GM21447 (cell line): ENCODE results near the gene LBHD1.
A peak's percentile ranks its signal among the peaks of the same experiment; 100 is the strongest.
"Not testable (repeated sequence)": the region's sequence is repeated elsewhere in the genome, so short reads cannot be mapped to it uniquely, and the experiment has no call there.

ENCODE experiments used
- ATAC-seq: cut with Tn5 transposase; IDR thresholded peaks from one replicate; pipeline ENCODE4 v1.9.1; 2021; ENCODE audit not compliant: unreplicated experiment

LBHD1 gene

DNA sequence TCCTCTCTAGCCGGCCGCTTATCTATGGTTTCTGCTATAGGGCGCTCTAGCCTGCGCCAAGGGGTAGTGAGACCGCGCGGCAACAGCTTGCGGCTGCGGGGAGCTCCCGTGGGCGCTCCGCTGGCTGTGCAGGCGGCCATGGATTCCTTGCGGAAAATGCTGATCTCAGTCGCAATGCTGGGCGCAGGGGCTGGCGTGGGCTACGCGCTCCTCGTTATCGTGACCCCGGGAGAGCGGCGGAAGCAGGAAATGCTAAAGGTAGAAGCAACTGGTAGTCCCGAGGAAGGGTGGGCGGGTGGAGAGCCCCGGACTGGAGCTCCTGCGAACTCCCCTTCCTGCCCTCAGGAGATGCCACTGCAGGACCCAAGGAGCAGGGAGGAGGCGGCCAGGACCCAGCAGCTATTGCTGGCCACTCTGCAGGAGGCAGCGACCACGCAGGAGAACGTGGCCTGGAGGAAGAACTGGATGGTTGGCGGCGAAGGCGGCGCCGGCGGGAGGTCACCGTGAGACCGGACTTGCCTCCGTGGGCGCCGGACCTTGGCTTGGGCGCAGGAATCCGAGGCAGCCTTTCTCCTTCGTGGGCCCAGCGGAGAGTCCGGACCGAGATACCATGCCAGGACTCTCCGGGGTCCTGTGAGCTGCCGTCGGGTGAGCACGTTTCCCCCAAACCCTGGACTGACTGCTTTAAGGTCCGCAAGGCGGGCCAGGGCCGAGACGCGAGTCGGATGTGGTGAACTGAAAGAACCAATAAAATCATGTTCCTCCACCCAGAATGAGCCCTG is at the start of gene LBHD1, which contains the start of gene UQCC3:
TSS of gene LBHD1 (minus strand) at position 660 of the 782 bp plus-strand sequence. CDS start 2,236 bp downstream, outside the sequence.
TSS of gene UQCC3 (plus strand) at position 66 of the 782 bp plus-strand sequence. CDS start at position 139, 73 bp downstream.
- peak; percentile 55 for ATAC-seq

DNA sequence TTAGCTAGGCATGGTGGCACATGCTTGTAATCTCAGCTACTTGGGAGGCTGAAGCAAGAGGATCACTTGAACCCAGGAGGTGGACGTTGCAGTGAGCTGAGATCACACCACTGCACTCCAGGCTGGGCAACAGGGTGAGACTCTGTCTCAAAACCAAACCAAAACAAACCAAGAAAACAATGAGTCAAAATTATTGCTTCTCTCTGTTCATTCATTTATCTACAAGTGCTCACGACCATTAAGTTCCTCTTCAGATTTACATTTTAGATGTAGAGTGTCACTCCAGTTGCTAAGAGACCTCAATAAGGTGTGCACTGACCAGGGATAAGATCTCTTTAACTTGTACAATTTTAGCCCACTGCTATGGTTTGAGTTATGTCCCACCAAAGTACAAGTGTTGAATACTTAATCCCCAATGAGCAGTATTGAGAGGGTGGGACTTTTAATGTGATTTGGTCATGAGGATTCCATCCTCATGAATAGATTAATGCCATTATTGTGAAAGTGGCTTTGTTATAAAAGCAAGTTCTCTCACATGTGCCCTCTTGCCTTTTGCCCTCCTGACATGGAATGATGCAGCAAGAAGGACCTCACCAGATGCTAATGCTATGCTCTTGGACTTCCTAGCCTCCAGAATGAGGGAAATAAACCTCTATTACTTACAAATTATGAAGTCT is 47.4 kb upstream of the LBHD1 start:
- ATAC-seq = no peak

DNA sequence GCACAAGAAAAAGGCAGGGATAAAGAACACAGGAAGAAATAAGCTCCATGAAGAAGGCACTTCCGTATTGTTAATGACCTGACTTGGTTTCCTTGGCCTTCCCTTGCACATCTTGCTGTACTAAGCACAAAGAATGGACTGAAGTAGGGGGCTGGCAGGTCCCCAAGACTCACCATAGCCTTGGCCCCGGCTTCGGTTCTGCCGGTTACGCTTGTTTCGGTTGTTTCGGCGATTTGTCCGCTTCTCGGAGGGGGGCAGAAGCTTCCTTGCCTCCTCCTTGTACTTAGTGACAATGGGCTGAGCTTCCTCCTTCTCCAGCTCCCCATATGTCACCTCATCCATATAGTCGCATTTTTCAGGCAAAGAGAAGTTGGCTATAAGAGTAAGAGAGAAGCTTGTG is 44.7 kb upstream of the LBHD1 start:
- ATAC-seq = no peak

DNA sequence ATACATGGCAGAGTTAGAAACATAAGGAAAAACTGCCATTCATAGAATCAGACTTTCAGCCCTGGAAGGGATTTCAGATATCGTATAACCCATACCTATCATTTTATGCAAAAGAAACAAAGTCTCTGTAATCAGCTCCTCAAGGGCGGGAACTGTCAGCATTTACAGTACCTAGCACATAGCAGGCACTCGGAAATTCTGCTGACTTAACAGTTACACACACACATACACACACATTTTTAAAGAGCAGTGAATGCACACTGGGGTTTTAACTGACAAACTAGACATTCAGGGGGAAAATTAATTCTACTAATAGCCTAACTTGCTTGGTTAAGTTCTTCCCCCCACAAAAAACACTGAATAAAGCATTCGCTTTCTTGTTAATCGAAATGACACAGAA is 44.1 kb upstream of the LBHD1 start:
- ATAC-seq = no peak

DNA sequence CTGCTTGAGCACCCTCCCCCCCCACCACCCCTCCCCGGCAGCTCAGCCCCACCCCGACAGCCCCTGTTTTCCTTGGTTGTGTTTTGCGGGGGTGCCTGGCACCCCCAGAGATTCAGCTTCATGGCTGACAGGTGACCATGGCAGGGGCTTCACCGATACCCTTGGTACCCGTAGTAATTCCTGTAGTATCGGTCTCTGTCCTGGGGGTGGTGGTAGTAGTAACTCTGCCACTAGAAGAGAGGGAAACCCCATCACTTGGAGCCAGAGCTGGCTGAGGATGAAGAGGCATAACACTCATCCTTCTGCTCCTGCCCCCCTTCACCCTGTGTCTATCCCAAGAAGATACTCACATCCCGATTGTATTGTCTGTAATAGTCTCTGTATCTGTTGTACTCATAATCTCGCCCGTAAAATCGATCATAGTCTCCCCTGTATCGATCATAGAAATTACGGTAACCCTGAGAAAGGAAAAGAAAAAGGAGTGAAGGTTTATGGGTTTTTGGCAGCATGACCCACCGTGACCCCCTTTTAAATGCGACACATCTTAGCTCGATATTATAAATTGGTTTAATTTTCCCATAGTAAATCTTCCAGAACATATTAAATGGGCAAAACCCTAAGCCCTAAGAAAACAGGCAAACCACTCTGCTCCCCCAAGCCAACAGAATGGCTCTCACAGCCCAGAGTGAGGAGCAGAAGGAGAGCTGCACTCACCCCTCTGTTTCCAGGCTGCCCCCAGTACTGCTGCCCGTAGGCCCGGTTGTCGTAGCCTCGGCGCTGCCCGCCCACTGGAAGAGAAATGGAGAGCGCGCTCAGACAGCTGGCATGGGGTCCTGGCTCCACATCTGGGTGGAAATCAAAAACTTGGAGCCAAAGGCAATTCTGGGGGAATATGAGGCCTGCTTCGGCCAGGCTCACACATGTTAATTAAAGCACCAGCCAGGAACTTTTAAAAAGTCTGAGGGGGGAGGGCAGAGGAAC is 43.4 kb upstream of the LBHD1 start:
- no peak for ATAC-seq

DNA sequence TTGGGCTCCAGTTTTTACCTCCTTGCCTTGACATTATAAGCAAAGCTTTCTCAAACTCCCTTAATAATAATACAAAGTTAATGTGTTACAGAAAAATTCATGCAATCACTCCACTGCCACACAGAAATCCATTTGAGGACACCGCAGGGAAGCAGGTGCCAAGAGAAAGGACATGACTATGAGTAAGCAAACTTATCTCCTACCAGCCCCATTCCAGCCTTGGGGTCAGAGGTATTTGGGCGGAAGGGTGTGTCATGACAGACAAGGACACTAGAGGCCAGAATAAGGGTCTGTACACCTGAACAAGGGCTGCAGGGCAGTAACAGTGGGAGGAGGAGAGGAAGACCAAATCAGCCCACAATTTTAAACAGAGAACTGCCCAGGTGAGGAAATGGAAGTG is 41.3 kb upstream of the LBHD1 start:
- ATAC-seq = no peak

DNA sequence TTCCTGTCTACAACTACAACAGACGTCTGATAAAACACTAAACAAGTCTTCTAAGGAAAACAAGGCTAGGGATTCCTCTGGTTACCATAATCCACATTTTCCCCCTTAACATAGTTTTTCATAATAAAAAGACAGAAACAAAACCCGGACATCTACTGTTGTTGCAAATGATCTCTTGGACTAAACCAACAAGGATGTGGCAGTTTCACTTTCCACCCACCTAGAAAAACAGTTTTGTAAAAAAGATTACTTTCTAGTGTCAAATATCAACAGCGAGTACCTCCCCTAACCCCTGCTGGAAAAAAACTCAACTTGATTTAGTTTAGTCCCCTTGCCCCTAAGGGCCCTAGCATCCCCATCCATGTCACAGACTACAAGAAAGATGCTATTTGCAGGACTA is 40.8 kb upstream of the LBHD1 start:
- ATAC-seq = no peak

DNA sequence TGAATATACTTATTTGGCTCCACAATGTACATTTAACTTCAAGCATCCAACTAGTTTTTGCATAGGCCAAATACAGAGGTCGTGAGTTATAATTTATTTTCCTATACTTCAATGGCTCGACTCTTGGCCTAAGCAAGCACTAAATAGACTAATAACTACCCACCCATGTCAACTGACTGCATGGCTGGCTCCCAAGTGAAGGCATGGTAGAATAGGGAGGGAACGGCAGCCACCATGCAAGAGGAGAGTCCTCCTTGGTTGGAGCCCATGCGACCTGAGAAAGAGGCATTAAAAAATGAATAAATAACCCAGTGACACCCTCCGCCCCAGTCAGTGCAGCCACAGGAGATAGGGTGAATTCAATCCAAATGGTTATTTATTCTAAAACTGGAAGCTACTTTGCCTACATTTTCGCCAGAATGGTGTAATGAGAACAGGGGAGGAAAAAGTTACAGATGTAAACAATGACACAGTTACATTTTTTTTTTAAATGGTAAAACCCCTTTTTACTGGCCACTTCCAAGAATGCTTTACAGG is 40.3 kb upstream of the LBHD1 start:
- no peak for ATAC-seq

DNA sequence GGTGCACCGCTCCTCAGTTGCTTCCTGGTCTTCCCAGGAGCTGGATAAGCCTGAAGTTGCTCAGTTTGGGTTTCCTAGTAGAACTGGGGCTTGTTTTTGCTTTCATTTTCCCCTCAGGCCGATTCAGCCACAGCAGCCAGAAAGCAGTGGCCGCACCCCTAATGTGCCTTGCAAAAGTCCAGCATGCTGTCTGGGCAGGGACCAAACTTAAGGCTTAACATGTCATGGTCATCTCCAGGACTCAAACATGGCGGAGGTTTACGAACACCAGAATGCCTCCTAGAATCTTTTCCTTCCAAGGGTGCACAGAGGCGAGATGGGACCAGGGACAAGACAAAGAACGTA is 37.9 kb upstream of the LBHD1 start:
- ATAC-seq = no peak

DNA sequence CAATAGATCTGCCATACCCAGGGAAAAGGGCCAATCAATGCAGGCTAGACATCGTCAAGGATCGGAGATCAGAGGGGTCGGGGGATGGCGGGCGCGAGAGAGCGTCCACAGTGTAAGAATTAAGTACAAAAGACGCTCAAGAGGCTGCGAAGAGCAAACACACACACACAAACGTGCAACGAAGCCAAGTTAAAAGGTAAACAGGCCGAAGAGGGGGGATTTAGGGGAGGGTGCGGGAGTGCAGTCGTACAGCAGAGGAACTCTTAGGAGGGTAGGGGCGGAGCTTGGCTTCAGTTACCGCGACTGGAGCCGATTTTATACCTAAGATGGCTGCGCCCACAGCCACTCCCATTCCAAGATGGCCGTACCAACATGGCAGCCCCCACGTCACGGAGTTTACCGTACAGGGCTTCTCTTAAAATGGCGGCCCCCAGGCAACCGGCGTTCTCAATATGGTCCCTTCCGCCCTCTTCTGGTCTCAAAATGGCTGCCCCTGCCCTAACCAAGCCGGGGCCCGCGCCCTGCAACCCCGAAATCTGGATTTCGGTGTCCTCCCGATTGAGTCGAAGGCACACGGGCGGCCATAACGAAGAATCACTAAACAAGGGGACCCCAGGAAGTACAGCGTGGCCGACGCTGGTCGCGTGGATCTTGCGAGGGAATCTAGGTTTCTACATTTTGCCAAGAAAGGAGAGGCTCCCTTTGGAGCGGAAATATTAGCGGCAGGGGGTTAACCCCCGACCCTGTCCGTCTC is 37.4 kb upstream of the LBHD1 start:
- peak; percentile 65 for ATAC-seq

DNA sequence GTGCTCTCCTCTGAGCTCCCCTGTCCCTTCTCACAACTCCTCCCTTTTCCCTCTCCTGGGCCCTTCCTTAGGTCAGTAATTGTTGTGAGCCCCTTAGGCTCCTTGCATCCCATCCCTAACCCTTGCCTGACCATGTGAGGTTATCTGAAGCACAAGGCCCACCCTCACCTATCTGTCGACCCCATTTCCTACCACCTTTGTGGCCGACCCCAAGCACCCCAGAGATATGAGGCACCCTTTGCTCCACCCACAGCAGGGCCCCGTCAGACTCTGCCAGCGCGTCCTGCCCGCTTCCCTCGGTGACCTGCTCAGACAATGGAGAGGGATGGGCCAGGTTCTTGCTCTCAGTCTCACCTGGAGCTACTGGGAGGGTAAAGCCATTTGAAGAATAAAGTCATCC is 36.7 kb upstream of the LBHD1 start:
- ATAC-seq = no peak

DNA sequence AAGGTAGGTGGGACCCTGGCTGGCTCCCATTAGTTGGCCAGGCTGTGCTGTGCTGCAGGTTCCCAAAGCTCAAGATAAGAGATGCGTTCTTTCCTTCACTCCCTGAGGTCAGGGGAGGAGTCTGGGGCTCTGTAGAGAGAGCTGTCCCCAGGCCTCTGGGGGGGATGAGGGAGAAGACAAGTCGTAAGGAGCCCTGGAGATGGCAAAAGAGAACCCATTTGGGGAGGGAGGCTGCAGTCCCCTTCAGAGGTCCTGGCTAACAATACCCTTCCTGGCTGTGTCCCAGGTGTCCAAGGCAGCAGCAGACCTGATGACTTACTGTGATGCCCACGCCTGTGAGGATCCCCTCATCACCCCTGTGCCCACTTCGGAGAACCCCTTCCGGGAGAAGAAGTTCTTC is 36.3 kb upstream of the LBHD1 start:
- ATAC-seq = no peak

DNA sequence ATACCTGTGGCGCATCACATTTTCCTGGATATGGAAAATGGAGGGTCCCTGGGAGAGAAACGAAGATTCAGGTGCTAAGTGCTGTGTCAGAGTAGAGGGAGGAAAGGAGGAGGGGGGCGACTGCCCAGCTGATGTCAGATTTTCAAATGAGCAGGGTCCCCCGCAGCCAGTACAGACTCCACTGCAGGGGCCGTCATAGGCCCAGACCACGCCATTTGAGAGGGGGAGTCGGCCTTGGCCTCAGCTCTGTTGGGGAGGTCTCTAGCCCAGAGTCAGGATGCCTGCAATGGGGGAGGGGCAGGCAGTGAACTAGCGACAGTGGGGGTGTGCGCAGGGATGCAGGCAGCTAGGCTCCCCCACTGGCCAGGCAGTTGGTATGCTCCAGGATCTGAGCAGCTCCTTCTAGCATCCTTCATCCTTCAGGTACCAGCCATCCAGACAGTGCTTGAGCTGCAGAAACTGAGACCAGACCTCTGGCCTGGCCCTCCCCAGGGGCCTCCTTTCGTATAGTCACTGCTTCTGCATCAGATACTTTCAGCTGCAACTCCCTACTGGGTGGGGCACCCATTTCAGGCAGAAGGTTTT is 35.3 kb upstream of the LBHD1 start, which contains the start of the genes BSCL2 and GNG3:
TSS of gene BSCL2 (minus strand) at position 148 of the 585 bp plus-strand sequence. CDS start 229 bp downstream, outside the sequence.
TSS of gene GNG3 (plus strand) at position 400 of the 585 bp plus-strand sequence. CDS start 620 bp downstream, outside the sequence.
- no peak for ATAC-seq

DNA sequence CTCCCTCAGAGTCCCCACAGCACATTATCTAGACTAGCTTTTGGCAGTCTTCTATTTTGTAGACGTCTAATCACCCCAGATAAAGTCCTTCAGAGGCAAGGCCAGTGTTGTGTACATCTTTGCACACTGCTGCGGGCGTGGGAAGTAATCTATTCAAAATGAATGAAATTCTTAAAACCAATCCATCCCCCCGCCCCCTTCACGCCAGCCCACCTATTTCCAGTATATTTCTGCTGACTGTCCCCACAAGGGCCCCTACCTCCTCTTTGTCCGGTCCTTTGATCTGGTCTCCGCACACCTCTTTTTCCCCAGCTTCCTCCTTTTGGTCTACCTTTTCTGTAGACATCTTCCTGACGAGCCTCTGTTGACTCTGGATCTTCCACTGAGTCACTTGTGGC is 34.8 kb upstream of the LBHD1 start:
- no peak for ATAC-seq

DNA sequence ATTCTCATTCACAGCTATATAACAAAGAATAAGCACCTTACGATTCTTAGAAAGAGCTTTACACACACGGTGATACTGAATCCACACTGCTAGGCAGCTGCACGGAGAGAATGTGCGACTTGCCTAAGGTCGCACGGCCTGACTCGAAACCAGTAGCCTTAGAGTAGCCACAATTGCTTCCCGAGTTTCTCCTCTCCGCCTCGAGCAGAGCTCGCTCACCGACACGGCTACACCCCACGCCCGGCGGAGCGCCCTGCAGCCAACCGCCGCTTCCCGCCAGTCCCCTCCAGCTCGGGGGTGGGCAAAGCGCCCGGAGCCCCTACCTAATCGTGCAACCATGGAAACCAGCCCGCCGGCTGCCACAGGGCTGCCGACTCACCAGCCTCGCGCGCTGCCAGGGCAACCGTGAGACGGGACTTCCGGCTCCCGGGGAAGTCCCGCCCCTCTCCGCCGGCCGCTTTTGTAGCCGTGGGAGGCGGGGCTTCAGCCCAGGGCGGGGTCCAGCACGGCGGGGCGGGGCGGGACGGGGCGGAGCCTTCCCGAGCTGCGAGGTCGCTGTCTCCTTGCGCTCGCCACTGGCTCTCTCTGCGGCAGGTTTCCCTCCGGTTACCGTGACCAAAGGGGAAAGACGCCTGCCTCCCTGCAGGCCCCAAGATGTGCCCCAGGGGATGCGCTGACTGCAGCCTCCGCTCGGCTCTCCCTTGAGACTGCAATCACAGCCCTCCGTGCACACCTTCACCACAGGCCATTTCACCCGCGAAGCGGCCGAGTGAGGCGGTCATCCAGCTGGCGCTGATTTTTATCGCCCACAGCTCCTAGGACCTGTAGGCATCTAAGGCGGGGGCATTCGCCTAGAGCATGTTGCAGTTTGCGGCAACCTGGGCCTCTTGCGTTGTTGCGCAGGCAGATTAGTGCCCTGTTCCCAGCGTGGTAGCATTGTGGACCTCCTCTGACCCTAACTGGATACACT is 34.1 kb upstream of the LBHD1 start:
- ATAC-seq = no peak

DNA sequence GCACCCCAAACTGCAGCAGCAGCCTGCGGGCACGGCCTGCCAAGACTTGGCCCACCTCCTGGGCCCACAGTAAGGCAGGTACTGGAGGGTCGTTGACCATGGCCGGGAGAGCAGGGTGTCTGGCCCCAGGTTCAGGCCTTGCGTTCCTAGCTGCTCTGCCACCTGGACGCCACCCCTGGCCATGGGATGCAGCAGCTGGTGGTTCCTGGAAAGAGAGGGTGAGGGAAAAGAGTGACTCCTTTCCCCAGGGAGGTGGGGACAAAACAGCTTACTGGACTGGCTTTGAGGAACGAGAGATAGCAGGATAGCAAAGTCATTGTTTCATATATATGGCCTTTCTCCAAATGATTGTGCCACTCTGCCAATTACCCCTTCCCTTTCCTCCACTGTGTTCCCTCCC is 33.3 kb upstream of the LBHD1 start:
- no peak for ATAC-seq

DNA sequence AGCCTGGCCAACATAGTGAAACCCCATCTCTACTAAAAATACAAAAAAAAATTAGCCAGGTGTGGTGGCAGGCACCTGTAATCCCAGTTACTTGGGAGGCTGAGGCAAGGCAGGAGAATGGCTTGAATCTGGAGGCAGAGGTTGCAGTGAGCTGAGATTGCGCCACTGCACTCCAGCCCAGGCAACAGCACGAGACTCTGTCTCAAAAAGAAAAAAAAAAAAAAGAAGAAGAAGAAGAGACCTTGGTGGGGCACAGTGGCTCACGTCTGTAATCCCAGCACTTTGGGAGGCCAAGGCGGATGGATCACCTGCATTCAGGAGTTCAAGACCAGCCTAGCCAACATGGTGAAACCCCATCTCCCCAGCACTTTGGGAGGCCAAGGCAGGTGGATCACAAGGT is 31.9 kb upstream of the LBHD1 start:
- ATAC-seq = not testable (repeated sequence)

DNA sequence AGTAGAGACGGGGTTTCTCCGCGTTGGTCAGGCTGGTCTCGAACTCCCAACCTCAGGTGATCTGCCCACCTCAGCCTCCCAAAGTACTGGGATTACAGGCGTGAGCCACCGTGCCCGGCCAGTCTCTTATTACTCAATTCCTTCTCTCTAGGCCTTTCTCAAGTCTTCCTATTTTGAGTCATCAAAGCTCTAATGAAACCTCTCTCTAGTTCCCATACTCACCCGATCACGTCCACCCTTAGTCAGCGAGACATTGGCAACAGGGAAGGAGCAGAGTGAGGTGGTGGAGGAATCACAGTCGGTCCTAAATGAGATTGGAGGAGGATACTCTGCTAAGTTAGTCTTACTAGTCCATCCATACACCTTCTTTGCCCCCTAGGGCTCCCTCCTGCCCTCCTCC is 30.2 kb upstream of the LBHD1 start:
- no peak for ATAC-seq
